ENCODE measurements around the gene RRAGA.
"Not testable (repeated sequence)": the region's sequence is repeated elsewhere in the genome, so short reads cannot be mapped to it uniquely, and the experiment has no call there.

Gene RRAGA

GRCh38 chr9:19048966-19049916 is at the start of gene RRAGA:
TSS of gene RRAGA (plus strand) at chr9:19049427. CDS start at chr9:19049660, 233 bp downstream.
- peak; percentile 91 for DNase-seq

- no peak for DNase-seq
Observed at GRCh38 chr9:19000133-19000532, 49.1 kb upstream of the RRAGA start.

GRCh38 chr9:19009391-19009965 is 39.7 kb upstream of the RRAGA start:
- no peak for DNase-seq

- DNase-seq = no peak
Observed at GRCh38 chr9:19018201-19018600, 31.0 kb upstream of the RRAGA start.

- no peak for DNase-seq
Observed at GRCh38 chr9:19020886-19021455, 28.3 kb upstream of the RRAGA start.

- not testable (repeated sequence) for DNase-seq
Observed at GRCh38 chr9:19021649-19022048, 27.6 kb upstream of the RRAGA start.

- DNase-seq = no peak
Observed at GRCh38 chr9:19022206-19022605, 27.0 kb upstream of the RRAGA start.

- DNase-seq = no peak
Observed at GRCh38 chr9:19023078-19023477, 26.1 kb upstream of the RRAGA start.

GRCh38 chr9:19026375-19026774 is 22.9 kb upstream of the RRAGA start:
- no peak for DNase-seq

- DNase-seq = no peak
Observed at GRCh38 chr9:19027825-19028224, 21.4 kb upstream of the RRAGA start.

GRCh38 chr9:19028835-19029451 is 20.3 kb upstream of the RRAGA start:
- peak; percentile 25 for DNase-seq

- no peak for DNase-seq
Observed at GRCh38 chr9:19030899-19031298, 18.3 kb upstream of the RRAGA start.

GRCh38 chr9:19032406-19032805 is 16.8 kb upstream of the RRAGA start:
- DNase-seq = no peak

GRCh38 chr9:19033015-19033414 is 16.2 kb upstream of the RRAGA start, which contains the start of gene SAXO1:
TSS of gene SAXO1 (minus strand) at chr9:19033209. CDS start at chr9:19032908, 301 bp downstream.
- DNase-seq = no peak

GRCh38 chr9:19036611-19037010 is 12.6 kb upstream of the RRAGA start:
- DNase-seq = no peak

- no peak for DNase-seq
Observed at GRCh38 chr9:19049917-19050636, 850 bp downstream of the RRAGA start.

- no peak for DNase-seq
Observed at GRCh38 chr9:19050637-19051591, 1.7 kb downstream of the RRAGA start.

- DNase-seq = no peak
Observed at GRCh38 chr9:19057033-19057432, 7.8 kb downstream of the RRAGA start.

- no peak for DNase-seq
Observed at GRCh38 chr9:19074229-19074628, 25.0 kb downstream of the RRAGA start.

GRCh38 chr9:19074836-19075235 is 25.6 kb downstream of the RRAGA start:
- no peak for DNase-seq

- DNase-seq = peak; percentile 14
Observed at GRCh38 chr9:19085295-19085694, 36.1 kb downstream of the RRAGA start.

All from NCI-H1694 (cell line).